ENCODE results near the gene ARMH3. TPM values are rescaled to one million over a fixed set of nuclear protein-coding genes. Genes with fewer than 3 reads are reported as not detected.

ARMH3 gene
- total RNA-seq, 1 donor from 2014 or later = 6.6 TPM

- DNase-seq (ENCODE audit: low read depth) = no peak
- no peak for TF ChIP-seq CTCF (conservative IDR thresholded peaks at IDR 0.05; ENCODE audit: low read depth, low read length)
- H3K4me3 ChIP-seq (ENCODE audit: low read depth, low read length) = peak overlapping the region; percentile 94
Observed at GRCh38 chr10:101816376-101816775, 239.6 kb downstream of the ARMH3 start.

GRCh38 chr10:101814466-101815071 is 241.4 kb downstream of the ARMH3 start:
- peak overlapping the region; percentile 94 for H3K4me3 ChIP-seq (ENCODE audit: low read depth, low read length)
- TF ChIP-seq CTCF (conservative IDR thresholded peaks at IDR 0.05; ENCODE audit: low read depth, low read length) = no peak
- DNase-seq (ENCODE audit: low read depth) = no peak

- no peak overlapping the region for H3K4me3 ChIP-seq (ENCODE audit: low read depth, low read length)
- no peak for DNase-seq (ENCODE audit: low read depth)
- TF ChIP-seq CTCF (conservative IDR thresholded peaks at IDR 0.05; ENCODE audit: low read depth, low read length) = no peak
Observed at GRCh38 chr10:101812606-101813005, 243.4 kb downstream of the ARMH3 start.

- H3K4me3 ChIP-seq (ENCODE audit: low read depth, low read length) = no peak overlapping the region
- DNase-seq (ENCODE audit: low read depth) = no peak
- TF ChIP-seq CTCF (conservative IDR thresholded peaks at IDR 0.05; ENCODE audit: low read depth, low read length) = no peak
Observed at GRCh38 chr10:101807158-101807557, 248.8 kb downstream of the ARMH3 start.

GRCh38 chr10:101803511-101803910 is 252.5 kb downstream of the ARMH3 start:
- no peak for TF ChIP-seq CTCF (conservative IDR thresholded peaks at IDR 0.05; ENCODE audit: low read depth, low read length)
- DNase-seq (ENCODE audit: low read depth) = no peak
- no peak overlapping the region for H3K4me3 ChIP-seq (ENCODE audit: low read depth, low read length)

- H3K4me3 ChIP-seq (ENCODE audit: low read depth, low read length) = no peak overlapping the region
- TF ChIP-seq CTCF (conservative IDR thresholded peaks at IDR 0.05; ENCODE audit: low read depth, low read length) = no peak
- no peak for DNase-seq (ENCODE audit: low read depth)
Observed at GRCh38 chr10:101797403-101798059, 258.4 kb downstream of the ARMH3 start.

Other genes starting within 250 kb of the ARMH3 start
- gene OGA, start 237.7 kb downstream of the ARMH3 start, total RNA-seq = 39.8 and 48.4 TPM in 2 replicates
- 0.14 and 2.9 TPM in 2 replicates for gene KCNIP2, start 212.4 kb downstream of the ARMH3 start, total RNA-seq
- gene HPS6, start 9.2 kb upstream of the ARMH3 start, total RNA-seq = 47.6 and 52.6 TPM in 2 replicates
- 24.5 and 29.5 TPM in 2 replicates for gene LDB1, start 64.2 kb upstream of the ARMH3 start, total RNA-seq
- gene PPRC1, start 76.9 kb upstream of the ARMH3 start, total RNA-seq = 21.4 and 35.5 TPM in 2 replicates
- gene NOLC1, start 96.2 kb upstream of the ARMH3 start, total RNA-seq = 100 and 130 TPM in 2 replicates
- gene ELOVL3, start 170.1 kb upstream of the ARMH3 start, total RNA-seq = 0.06 and 0.07 TPM in 2 replicates
- 0.65 and 2.7 TPM in 2 replicates for gene PITX3, start 185.3 kb upstream of the ARMH3 start, total RNA-seq
- 30.7 and 36.3 TPM in 2 replicates for gene GBF1, start 189.4 kb upstream of the ARMH3 start, total RNA-seq

All from epithelial cell of proximal tubule (primary cell).